IMR-90 (cell line): Measurements from ENCODE around the gene IL2RA. TPM values are rescaled to one million over a fixed set of nuclear protein-coding genes. Genes with fewer than 3 reads are reported as not detected.

Source experiments
- ATAC-seq: fragments of 200-7000 bp; cut with Tn5 transposase; 2 replicates; pipeline ENCODE4 v1.9.1; 2020; ENCODE audit warnings: low read depth, mild to moderate bottlenecking, moderate library complexity
- BruUV-seq: library from RNA; stranded (reverse); fragments of 400-500 nt; replicated peaks from 2 replicates; lab custom pipeline; 2021; lab: Mats Ljungman, UMichigan
- CTCF ChIA-PET: fragments of 300-600 bp; formaldehyde crosslinking; extraction: SDS; loops from one replicate; lab custom pipeline; 2021; ENCODE audit warnings: antibody characterized with exemption; lab: Yijun Ruan, JAX
- POLR2A ChIA-PET: fragments of 300-600 bp; sonication (Branson Sonifier 250); formaldehyde crosslinking; loops from one replicate; lab custom pipeline; 2022; ENCODE audit warnings: antibody characterized with exemption; ENCODE audit not compliant: unreplicated experiment; lab: Charles Lee
- DNase-seq: peaks from one replicate; pipeline ENCODE4 v3.0.0; 2013
- H2AFZ ChIP-seq: replicated peaks from 2 replicates; pipeline ENCODE3; 2013; ENCODE audit warnings: low read length, mild to moderate bottlenecking; ENCODE audit not compliant: poor library complexity
- H2AK5ac ChIP-seq: 2 replicates; pipeline ENCODE4 v1.6.1; 2013; ENCODE audit warnings: low read depth, low read length, inconsistent platforms
- H2AK9ac ChIP-seq: replicated peaks from 2 replicates; pipeline ENCODE3; 2013; ENCODE audit warnings: mild to moderate bottlenecking, low read depth, low read length, moderate library complexity; ENCODE audit not compliant: poor library complexity
- H2BK120ac ChIP-seq: 2 replicates; pipeline ENCODE4 v1.6.1; 2013; ENCODE audit warnings: low read depth, low read length, inconsistent platforms
- H2BK15ac ChIP-seq: 3 replicates; pipeline ENCODE4 v1.6.1; 2013; ENCODE audit warnings: low read depth, low read length, inconsistent platforms
- H2BK20ac ChIP-seq: 2 replicates; pipeline ENCODE4 v1.6.1; 2013; ENCODE audit warnings: low read depth, mild to moderate bottlenecking, inconsistent platforms, low read length, moderate library complexity
- H2BK5ac ChIP-seq: 2 replicates; pipeline ENCODE4 v1.6.1; 2013; ENCODE audit warnings: mild to moderate bottlenecking, low read depth, low read length, inconsistent platforms; ENCODE audit not compliant: poor library complexity, severe bottlenecking
- H3K14ac ChIP-seq: replicated peaks from 2 replicates; pipeline ENCODE4 v1.6.1; 2013; ENCODE audit warnings: low read depth, low read length, inconsistent platforms
- H3K18ac ChIP-seq: 2 replicates; pipeline ENCODE4 v1.6.1; 2013; ENCODE audit warnings: low read depth, low read length, control low read depth
- H3K23ac ChIP-seq: 2 replicates; pipeline ENCODE4 v1.6.1; 2013; ENCODE audit warnings: low read depth, low read length, inconsistent platforms
- H3K27ac ChIP-seq: 2 replicates; pipeline ENCODE4 v1.5.1; 2013; ENCODE audit warnings: mild to moderate bottlenecking, control low read depth, low read length; ENCODE audit not compliant: insufficient read depth
- H3K27me3 ChIP-seq: 2 replicates; pipeline ENCODE4 v1.6.1; 2013; ENCODE audit warnings: low read length; ENCODE audit not compliant: control insufficient read depth, insufficient read depth
- H3K36me3 ChIP-seq: 2 replicates; pipeline ENCODE4 v1.6.1; 2013; ENCODE audit warnings: low read length, mixed read lengths; ENCODE audit not compliant: control insufficient read depth, insufficient read depth
- H3K4ac ChIP-seq: 2 replicates; pipeline ENCODE4 v1.6.1; 2013; ENCODE audit warnings: low read depth, low read length, inconsistent platforms
- H3K4me1 ChIP-seq: 2 replicates; pipeline ENCODE4 v1.6.1; 2013; ENCODE audit warnings: low read length, mixed read lengths; ENCODE audit not compliant: control insufficient read depth, insufficient read depth
- H3K4me2 ChIP-seq: 2 replicates; pipeline ENCODE4 v1.6.1; 2013; ENCODE audit warnings: low read depth, mild to moderate bottlenecking, control low read depth, low read length, moderate library complexity
- H3K4me3 ChIP-seq: 2 replicates; pipeline ENCODE4 v1.5.1; 2013; ENCODE audit warnings: low read depth, mild to moderate bottlenecking, control low read depth, low read length, moderate library complexity; ENCODE audit not compliant: insufficient read depth
- H3K56ac ChIP-seq: 2 replicates; pipeline ENCODE4 v1.6.1; 2013; ENCODE audit warnings: low read length, inconsistent platforms; ENCODE audit not compliant: insufficient read depth; ENCODE audit errors: extremely low read depth
- H3K79me1 ChIP-seq, 2 experiments: 2 replicates each; pipeline ENCODE4 v1.6.1; 2013; ENCODE audit warnings: low read length in 2 of 2, inconsistent platforms in 1 of 2, low read depth in 1 of 2
- H3K9ac ChIP-seq: 2 replicates; pipeline ENCODE4 v1.6.1; 2013; ENCODE audit warnings: low read depth, low read length, control low read depth
- H3K9me1 ChIP-seq: 2 replicates; pipeline ENCODE4 v1.6.1; 2013; ENCODE audit warnings: low read length, inconsistent platforms; ENCODE audit not compliant: insufficient read depth
- H3K9me3 ChIP-seq: 2 replicates; pipeline ENCODE4 v1.6.1; 2013; ENCODE audit warnings: low read length; ENCODE audit not compliant: control insufficient read depth, insufficient read depth
- H4K20me1 ChIP-seq: 2 replicates; pipeline ENCODE4 v1.6.1; 2013; ENCODE audit warnings: low read length, inconsistent platforms; ENCODE audit not compliant: insufficient read depth
- H4K5ac ChIP-seq: 2 replicates; pipeline ENCODE4 v1.6.1; 2013; ENCODE audit warnings: mild to moderate bottlenecking, low read depth, low read length, control low read depth
- H4K8ac ChIP-seq, 2 experiments: 2 replicates each; pipeline ENCODE4 v1.6.1; 2013; ENCODE audit warnings: low read depth in 2 of 2, low read length in 2 of 2, control low read depth in 1 of 2, inconsistent platforms in 1 of 2
- H4K91ac ChIP-seq: 2 replicates; pipeline ENCODE4 v1.6.1; 2013; ENCODE audit warnings: low read depth, low read length, inconsistent platforms; ENCODE audit not compliant: insufficient read depth
- CHD1 ChIP-seq: IDR thresholded peaks from 2 replicates; pipeline ENCODE4 v1.6.1; 2012; ENCODE audit warnings: low read depth, low read length, improper control_type of control experiment
- CTCF ChIP-seq: conservative IDR thresholded peaks from 2 replicates; pipeline ENCODE4 v1.5.1; 2012; ENCODE audit warnings: mild to moderate bottlenecking, low read depth, low read length, improper control_type of control experiment
- NFE2L2 ChIP-seq: fragments of 150-350 bp; IDR thresholded peaks from 2 replicates; pipeline ENCODE4 v1.6.1; 2016; ENCODE audit warnings: low read depth, mild to moderate bottlenecking, low read length
- POLR2A ChIP-seq: IDR thresholded peaks from 2 replicates; pipeline ENCODE4 v1.6.1; 2012; ENCODE audit warnings: mild to moderate bottlenecking, low read depth, low read length
- RCOR1 ChIP-seq: IDR thresholded peaks from 2 replicates; pipeline ENCODE4 v1.6.1; 2012; ENCODE audit warnings: mild to moderate bottlenecking, low read length, improper control_type of control experiment; ENCODE audit not compliant: insufficient replicate concordance
- RFX5 ChIP-seq: IDR thresholded peaks from 2 replicates; pipeline ENCODE4 v1.8.0; 2012; ENCODE audit warnings: low read depth, mild to moderate bottlenecking, low read length, moderate library complexity
- SMC3 ChIP-seq: fragments of 150-350 bp; IDR thresholded peaks from 2 replicates; pipeline ENCODE4 v1.6.1; 2016; ENCODE audit warnings: low read depth, mild to moderate bottlenecking, antibody characterized with exemption, low read length, moderate library complexity
- USF2 ChIP-seq: fragments of 150-350 bp; IDR thresholded peaks from 2 replicates; pipeline ENCODE4 v1.6.1; 2017; ENCODE audit warnings: mild to moderate bottlenecking, antibody characterized with exemption, low read length, low read depth
- WGBS, 2 experiments: methylation state at CpG; one replicate each; pipeline versions ENCODE4 v1.1.5 to v1.1.7; 2013; ENCODE audit warnings: missing lambda C conversion rate in 2 of 2; ENCODE audit not compliant: insufficient read length in 1 of 2; ENCODE audit errors: extremely low coverage in 2 of 2; 5-methylcytosine and 5-hydroxymethylcytosine counted together
- dilution Hi-C: fragments of 300-500 bp; cut with HindIII; formaldehyde crosslinking; loops from one replicate; pipeline ENCODE4 v1.14.3; 2018; ENCODE audit warnings: low sequenced_read_pairs; ENCODE audit not compliant: unreplicated experiment
- in situ Hi-C: fragments of 300-500 bp; cut with MboI; formaldehyde crosslinking; loops from 3 replicates; pipeline ENCODE4 v1.14.3; 2019; ENCODE audit warnings: low sequenced_read_pairs, inconsistent platforms, mixed read lengths
- intact Hi-C: fragments of 100-400 bp; cut with micrococcal nuclease; formaldehyde crosslinking; loops from 2 replicates; pipeline ENCODE4 v1.10.0; 2022
- polyA plus RNA-seq, 3 experiments: library from polyadenylated mRNA; depleted of rRNA; stranded (reverse); fragments of >200 nt; gene quantifications; 2 replicates each; pipeline ENCODE4 v1.2.3, GENCODE V29; 2012; ENCODE audit warnings: low replicate concordance in 1 of 3
- total RNA-seq: library from RNA; depleted of rRNA; stranded (reverse); fragments of >200 nt; gene quantifications from 2 replicates; pipeline ENCODE4 v1.2.3, GENCODE V29; 2012

IL2RA gene
- total and polyA plus RNA-seq, 2 of the 4 experiments (the other 2 are of a cell fraction), result not detected

GRCh38 chr10:5971886-5972285 lies 90.3 kb downstream of the IL2RA start:
- intact Hi-C loops (no loop called here), in situ Hi-C loops (no loop called here)

More at GRCh38 chr10:5971886-5972285, 90.3 kb downstream of the IL2RA start:
- no peak overlapping the region for H3K9ac ChIP-seq
- no peak overlapping the region for H2AK5ac ChIP-seq
- dilution Hi-C loops, result no loop called here
- H3K14ac ChIP-seq, result no peak overlapping the region
- H3K4me1 ChIP-seq, result peaks cover 5% of the 10 kb centered on the region; the same call in 1 of the 2 replicates
- peaks cover 9 to 58% of the 10 kb centered on the region in 2 experiments; a peak in 3 of 4 replicates for H3K79me1 ChIP-seq
- no peak overlapping the region for H2BK20ac ChIP-seq
- H4K91ac ChIP-seq, result no peak overlapping the region
- H3K27ac ChIP-seq, result no peak overlapping the region
- H3K56ac ChIP-seq, result no peak overlapping the region
- no peaks in the 10 kb centered on the region for H3K27me3 ChIP-seq
- H2BK5ac ChIP-seq, result no peak overlapping the region
- TF ChIP-seq RFX5 (no peak), USF2 (no peak), POLR2A (no peak), NFE2L2 (no peak), CHD1 (no peak), CTCF (no peak), SMC3 (no peak), RCOR1 (no peak)
- H3K4ac ChIP-seq, result no peak overlapping the region
- peaks cover 3% of the 10 kb centered on the region; the same call in 1 of the 2 replicates for H3K9me1 ChIP-seq
- no peak overlapping the region for H2BK15ac ChIP-seq
- no peak overlapping the region for H2AK9ac ChIP-seq
- H3K23ac ChIP-seq, result no peak overlapping the region
- no peak overlapping the region for H3K18ac ChIP-seq
- H4K8ac ChIP-seq, result no peak overlapping the region
- no TSS peak for BruUV-seq
- peaks cover 2% of the 10 kb centered on the region; the same call in 1 of the 2 replicates for H3K36me3 ChIP-seq
- no peaks in the 10 kb centered on the region for H4K20me1 ChIP-seq
- no peaks in the 10 kb centered on the region for H3K9me3 ChIP-seq
- H3K4me2 ChIP-seq, result no peak overlapping the region
- H2BK120ac ChIP-seq, result no peak overlapping the region
- H4K5ac ChIP-seq, result no peak overlapping the region
- no peak overlapping the region for H3K4me3 ChIP-seq
- CTCF ChIA-PET, result interaction anchor here (0.7 kb wide), 1 partner anchor 43 kb away, joined by 3 read pairs; no protein-coding TSS in a partner anchor
- POLR2A ChIA-PET, result no interaction called here
- ATAC-seq (no peak), DNase-seq (no peak)
- no peak overlapping the region for H2AFZ ChIP-seq
- 100% methylated on average over 2 of the region's 4 CpGs; no CpG with 5 or more reads in 1 of the 2 experiments for WGBS, 2 experiments
